Tongue (tissue), 2 donors: ENCODE data around the gene NUP205. TPM values are rescaled to one million over a fixed set of nuclear protein-coding genes. Genes with fewer than 3 reads are reported as not detected.
A peak's percentile ranks its signal among the peaks of the same experiment; 100 is the strongest.

Experiments
- DNase-seq: peaks from one replicate; pipeline ENCODE4 v3.0.0-alpha.2; 2015
- total RNA-seq: library from RNA; depleted of rRNA; stranded (reverse); fragments of >200 nt; gene quantifications from one replicate; pipeline ENCODE4 v1.2.3, GENCODE V29; 2014

NUP205 gene
- 34.8 TPM for total RNA-seq

GRCh38 chr7:135557455-135558336 lies at the start of gene NUP205:
NUP205 (plus strand) TSS chr7:135557917; CDS start chr7:135557945, 28 bp downstream.
- peak; percentile 93 for DNase-seq

- peak; percentile 58 for DNase-seq
These were observed 48.7 kb upstream of the NUP205 start for GRCh38 chr7:135508883-135509588.

- DNase-seq = no peak
These were observed 48.2 kb upstream of the NUP205 start for GRCh38 chr7:135509589-135509838.

- peak; percentile 98 for DNase-seq
These were observed 47.7 kb upstream of the NUP205 start, which contains the start of gene CNOT4 for GRCh38 chr7:135509839-135510591. CNOT4 (minus strand) TSS chr7:135510102; CDS start chr7:135438331, 71,771 bp downstream.

- DNase-seq = peak; percentile 26
These were observed 47.0 kb upstream of the NUP205 start for GRCh38 chr7:135510592-135511183.

GRCh38 chr7:135512135-135512887 lies 45.4 kb upstream of the NUP205 start:
- peak; percentile 43 for DNase-seq

GRCh38 chr7:135514856-135515255 lies 42.9 kb upstream of the NUP205 start:
- no peak for DNase-seq

- DNase-seq = no peak
These were observed 40.7 kb upstream of the NUP205 start for GRCh38 chr7:135517060-135517459.

- no peak for DNase-seq
These were observed 39.0 kb upstream of the NUP205 start for GRCh38 chr7:135518748-135519147.

- DNase-seq = no peak
These were observed 38.5 kb upstream of the NUP205 start for GRCh38 chr7:135519233-135519688.

- no peak for DNase-seq
These were observed 37.8 kb upstream of the NUP205 start for GRCh38 chr7:135519871-135520270.

- no peak for DNase-seq
These were observed 35.2 kb upstream of the NUP205 start for GRCh38 chr7:135522509-135522908.

- no peak for DNase-seq
These were observed 34.6 kb upstream of the NUP205 start for GRCh38 chr7:135523146-135523545.

GRCh38 chr7:135525426-135525825 lies 32.3 kb upstream of the NUP205 start:
- DNase-seq = no peak

GRCh38 chr7:135527025-135527424 lies 30.7 kb upstream of the NUP205 start:
- DNase-seq = no peak

- DNase-seq = no peak
These were observed 21.6 kb upstream of the NUP205 start for GRCh38 chr7:135536150-135536549.

- DNase-seq = no peak
These were observed 20.3 kb upstream of the NUP205 start for GRCh38 chr7:135537453-135537852.

GRCh38 chr7:135537905-135538304 lies 19.8 kb upstream of the NUP205 start:
- no peak for DNase-seq

GRCh38 chr7:135538376-135538775 lies 19.3 kb upstream of the NUP205 start:
- DNase-seq = no peak

GRCh38 chr7:135539629-135540028 lies 18.1 kb upstream of the NUP205 start:
- no peak for DNase-seq

GRCh38 chr7:135541029-135541428 lies 16.7 kb upstream of the NUP205 start:
- no peak for DNase-seq

- no peak for DNase-seq
These were observed 7.5 kb upstream of the NUP205 start for GRCh38 chr7:135550196-135550595.
